Tongue (tissue), 2 donors: Measurements from ENCODE around the gene CDHR1. TPM values are rescaled to one million over a fixed set of nuclear protein-coding genes. Genes with fewer than 3 reads are reported as not detected.
A peak's percentile ranks its signal among the peaks of the same experiment; 100 is the strongest.

ENCODE experiments used
- DNase-seq: peaks from one replicate; pipeline ENCODE4 v3.0.0-alpha.2; 2015
- total RNA-seq: library from RNA; depleted of rRNA; stranded (reverse); fragments of >200 nt; gene quantifications from one replicate; pipeline ENCODE4 v1.2.3, GENCODE V29; 2014

The CDHR1 gene
- total RNA-seq, 1 donor from 2014 or later: 1.3 TPM

GRCh38 chr10:84201244-84201606, 6.9 kb downstream of the CDHR1 start:
- DNase-seq: no peak

- no peak for DNase-seq
Measured at GRCh38 chr10:84201682-84202081, 7.3 kb downstream of the CDHR1 start.

GRCh38 chr10:84202349-84202748, 8.0 kb downstream of the CDHR1 start:
- no peak for DNase-seq

GRCh38 chr10:84204122-84204521, 9.8 kb downstream of the CDHR1 start:
- no peak for DNase-seq

GRCh38 chr10:84204610-84205009, 10.3 kb downstream of the CDHR1 start:
- no peak for DNase-seq

- DNase-seq: peak; percentile 50
Measured at GRCh38 chr10:84205049-84205852, 10.9 kb downstream of the CDHR1 start.

GRCh38 chr10:84205853-84206525, 11.7 kb downstream of the CDHR1 start:
- DNase-seq: no peak

GRCh38 chr10:84208023-84208422, 13.7 kb downstream of the CDHR1 start:
- no peak for DNase-seq

- no peak for DNase-seq
Measured at GRCh38 chr10:84211566-84211965, 17.2 kb downstream of the CDHR1 start.

- DNase-seq: no peak
Measured at GRCh38 chr10:84212014-84212413, 17.7 kb downstream of the CDHR1 start.

GRCh38 chr10:84213076-84213475, 18.7 kb downstream of the CDHR1 start:
- DNase-seq: no peak

- DNase-seq: no peak
Measured at GRCh38 chr10:84214046-84214572, 19.8 kb downstream of the CDHR1 start.

GRCh38 chr10:84214612-84215235, 20.4 kb downstream of the CDHR1 start:
- no peak for DNase-seq

GRCh38 chr10:84216834-84217233, 22.5 kb downstream of the CDHR1 start:
- DNase-seq: no peak

- DNase-seq: peak; percentile 27
Measured at GRCh38 chr10:84217746-84218145, 23.4 kb downstream of the CDHR1 start.

- DNase-seq: no peak
Measured at GRCh38 chr10:84221916-84222315, 27.6 kb downstream of the CDHR1 start.

GRCh38 chr10:84224411-84225028, 30.2 kb downstream of the CDHR1 start:
- peak; percentile 61 for DNase-seq

- peak; percentile 29 for DNase-seq
Measured at GRCh38 chr10:84225427-84226173, 31.3 kb downstream of the CDHR1 start, which contains the start of gene LRIT2. Gene LRIT2 (minus strand): TSS chr10:84225544. CDS start chr10:84225520, 24 bp downstream.

GRCh38 chr10:84226616-84227015, 32.3 kb downstream of the CDHR1 start:
- no peak for DNase-seq

GRCh38 chr10:84227810-84228209, 33.5 kb downstream of the CDHR1 start:
- DNase-seq: no peak

GRCh38 chr10:84230359-84230758, 36.0 kb downstream of the CDHR1 start:
- no peak for DNase-seq

- DNase-seq: no peak
Measured at GRCh38 chr10:84232376-84232775, 38.0 kb downstream of the CDHR1 start.
